Neural cell (in vitro differentiated cells): Measurements from ENCODE around the gene KRTAP4-11. TPM values are rescaled to one million over a fixed set of nuclear protein-coding genes. Genes with fewer than 3 reads are reported as not detected.
"Not testable (repeated sequence)": the region's sequence is repeated elsewhere in the genome, so short reads cannot be mapped to it uniquely, and the experiment has no call there.

Source experiments
- H2AFZ ChIP-seq: fragments of 200-600, 300-800 bp; sonication (generic), shearing (Covaris generic); 2 replicates; pipeline ENCODE4 v1.6.0; 2014; ENCODE audit warnings: low read depth, mild to moderate bottlenecking, antibody characterized with exemption, low read length, moderate library complexity
- H3F3A ChIP-seq: fragments of 200-600 bp; shearing (Covaris generic); 2 replicates; pipeline ENCODE4 v1.6.1; 2016; ENCODE audit warnings: mild to moderate bottlenecking, moderate library complexity, mixed read lengths, antibody characterized with exemption, low read length; ENCODE audit not compliant: insufficient read depth, poor library complexity, severe bottlenecking
- H3K27ac ChIP-seq: fragments of 200-600, 300-800 bp; sonication (generic), shearing (Covaris generic); 2 replicates; pipeline ENCODE4 v1.5.1; 2014; ENCODE audit warnings: mild to moderate bottlenecking, low read length, moderate library complexity
- H3K27me3 ChIP-seq: fragments of 300-800, 200-600 bp; sonication (generic), shearing (Covaris generic); 2 replicates; pipeline ENCODE4 v1.6.0; 2014; ENCODE audit warnings: mild to moderate bottlenecking, low read depth, low read length, moderate library complexity; ENCODE audit not compliant: insufficient read depth
- H3K36me3 ChIP-seq: fragments of 300-800, 200-600 bp; sonication (generic), shearing (Covaris generic); 2 replicates; pipeline ENCODE4 v1.5.1; 2014; ENCODE audit warnings: mild to moderate bottlenecking, antibody characterized with exemption, low read length, moderate library complexity; ENCODE audit not compliant: insufficient read depth
- H3K4me2 ChIP-seq: fragments of 300-800, 200-600 bp; sonication (generic), shearing (Covaris generic); 2 replicates; pipeline ENCODE4 v1.6.0; 2014; ENCODE audit warnings: mild to moderate bottlenecking, low read length
- H3K4me3 ChIP-seq: fragments of 300-800, 200-600 bp; sonication (generic), shearing (Covaris generic); 2 replicates; pipeline ENCODE4 v1.5.1; 2014; ENCODE audit warnings: mild to moderate bottlenecking, low read length, moderate library complexity
- H3K79me2 ChIP-seq: fragments of 200-600 bp; shearing (Covaris generic); replicated peaks from 2 replicates; pipeline ENCODE4 v1.6.0; 2014; ENCODE audit warnings: mild to moderate bottlenecking, low read length, moderate library complexity; ENCODE audit not compliant: insufficient read depth
- H3K9ac ChIP-seq: fragments of 300-800, 200-600 bp; sonication (generic), shearing (Covaris generic); 2 replicates; pipeline ENCODE4 v1.6.1; 2016; ENCODE audit warnings: mild to moderate bottlenecking, low read length, mixed read lengths
- H3K9me2 ChIP-seq: fragments of 200-600 bp; shearing (Covaris generic); 2 replicates; pipeline ENCODE4 v1.6.1; 2016; ENCODE audit warnings: mild to moderate bottlenecking, low read length, mixed read lengths; ENCODE audit not compliant: insufficient read depth
- H3K9me3 ChIP-seq: fragments of 200-600, 300-800 bp; sonication (generic), shearing (Covaris generic); 2 replicates; pipeline ENCODE4 v1.6.1; 2016; ENCODE audit warnings: mild to moderate bottlenecking, mixed run types, low read length, moderate library complexity, mixed read lengths
- H4K20me1 ChIP-seq: fragments of 200-600 bp; shearing (Covaris generic); 2 replicates; pipeline ENCODE4 v1.6.1; 2016; ENCODE audit warnings: mild to moderate bottlenecking, mixed run types; ENCODE audit not compliant: insufficient read depth
- CTCF ChIP-seq: fragments of 450-650 bp; IDR thresholded peaks from 2 replicates; pipeline ENCODE4 v1.5.1; 2014; ENCODE audit warnings: antibody characterized with exemption, mild to moderate bottlenecking, moderate library complexity; ENCODE audit not compliant: poor library complexity, severe bottlenecking
- EP300 ChIP-seq: fragments of 450-650 bp; conservative IDR thresholded peaks from 2 replicates; pipeline ENCODE4 v1.6.1; 2014; ENCODE audit warnings: antibody characterized with exemption, mild to moderate bottlenecking, moderate library complexity; ENCODE audit not compliant: poor library complexity, severe bottlenecking
- EZH2 ChIP-seq: fragments of 200-600, 300-800 bp; shearing (Covaris generic), sonication (generic); IDR thresholded peaks from 2 replicates; pipeline ENCODE4 v1.6.1; 2014; ENCODE audit warnings: antibody characterized with exemption, low read length, borderline replicate concordance, mild to moderate bottlenecking; ENCODE audit not compliant: insufficient read depth, poor library complexity, severe bottlenecking
- MXI1 ChIP-seq: fragments of 450-650 bp; conservative IDR thresholded peaks from 2 replicates; pipeline ENCODE4 v1.6.1; 2014; ENCODE audit warnings: antibody characterized with exemption, mild to moderate bottlenecking; ENCODE audit not compliant: poor library complexity, severe bottlenecking
- POLR2AphosphoS5 ChIP-seq: IDR thresholded peaks from 2 replicates; pipeline ENCODE4 v1.6.1; 2012
- RAD21 ChIP-seq: fragments of 450-650 bp; conservative IDR thresholded peaks from 2 replicates; pipeline ENCODE4 v1.6.1; 2014; ENCODE audit warnings: antibody characterized with exemption, mild to moderate bottlenecking, moderate library complexity
- REST ChIP-seq: IDR thresholded peaks from 2 replicates; pipeline ENCODE4 v1.6.1; 2012; ENCODE audit warnings: borderline replicate concordance
- SMC3 ChIP-seq: fragments of 450-650 bp; conservative IDR thresholded peaks from 2 replicates; pipeline ENCODE4 v1.6.1; 2014; ENCODE audit warnings: antibody characterized with exemption, mild to moderate bottlenecking, moderate library complexity; ENCODE audit not compliant: poor library complexity
- TAF1 ChIP-seq: IDR thresholded peaks from 2 replicates; pipeline ENCODE4 v1.6.1; 2012; ENCODE audit warnings: low read depth
- polyA plus RNA-seq: library from polyadenylated mRNA; depleted of rRNA; stranded (reverse); fragments of >200 nt; gene quantifications from 2 replicates; pipeline ENCODE4 v1.2.3, GENCODE V29; 2014

Gene KRTAP4-11
- polyA plus RNA-seq, 1 donor from 2014 or later, result not detected

- no peaks in the 10 kb centered on the region for H3F3A ChIP-seq
- H3K36me3 ChIP-seq, result no peaks in the 10 kb centered on the region
- no peak overlapping the region for H3K4me3 ChIP-seq
- no peaks in the 10 kb centered on the region for H3K79me2 ChIP-seq
- H3K9me2 ChIP-seq, result no peaks in the 10 kb centered on the region
- TF ChIP-seq SMC3 (no peak), MXI1 (no peak), POLR2AphosphoS5 (no peak), REST (no peak), EP300 (no peak), CTCF (no peak), EZH2 (no peak), TAF1 (no peak), RAD21 (no peak)
- no peak overlapping the region for H2AFZ ChIP-seq
- H3K4me2 ChIP-seq, result no peak overlapping the region
- no peaks in the 10 kb centered on the region for H3K9me3 ChIP-seq
- no peaks in the 10 kb centered on the region for H3K27me3 ChIP-seq
- H4K20me1 ChIP-seq, result no peaks in the 10 kb centered on the region
- no peak overlapping the region for H3K9ac ChIP-seq
- no peak overlapping the region for H3K27ac ChIP-seq
Measured at GRCh38 chr17:41107941-41108450, 10.2 kb downstream of the KRTAP4-11 start.

GRCh38 chr17:41105347-41105746 is 12.8 kb downstream of the KRTAP4-11 start, which contains the start of gene KRTAP4-9:
TSS of gene KRTAP4-9 (plus strand) at chr17:41105389. CDS start at chr17:41105389, 0 bp downstream.
- H3K9ac ChIP-seq, H4K20me1 ChIP-seq, H3F3A ChIP-seq, H3K4me2 ChIP-seq, H3K27me3 ChIP-seq, H3K79me2 ChIP-seq, H3K9me3 ChIP-seq, H3K4me3 ChIP-seq, H2AFZ ChIP-seq, H3K9me2 ChIP-seq, H3K27ac ChIP-seq, H3K36me3 ChIP-seq: not testable (repeated sequence)

GRCh38 chr17:41104386-41105038 is 13.7 kb downstream of the KRTAP4-11 start:
- H3K27me3 ChIP-seq, H3K27ac ChIP-seq, H3K4me3 ChIP-seq, H2AFZ ChIP-seq, H4K20me1 ChIP-seq, H3K9me3 ChIP-seq, H3K4me2 ChIP-seq, H3F3A ChIP-seq, H3K9me2 ChIP-seq, H3K9ac ChIP-seq, H3K36me3 ChIP-seq, H3K79me2 ChIP-seq: not testable (repeated sequence)
